Caki2 (cell line): Measurements from ENCODE around the gene INSYN2B. TPM values are rescaled to one million over a fixed set of nuclear protein-coding genes. Genes with fewer than 3 reads are reported as not detected.

Source experiments
- DNase-seq: peaks from one replicate; pipeline ENCODE4 v3.0.0-alpha.2; 2015; ENCODE audit warnings: low read depth
- in situ Hi-C: cut with HindIII; loops from 2 replicates; pipeline ENCODE4 v1.10.0; 2016; ENCODE audit warnings: low sequenced_read_pairs, low pct_unique_long_range_greater_than_20kb, mixed read lengths
- total RNA-seq: library from RNA; depleted of rRNA; stranded (reverse); fragments of >200 nt; shearing (Covaris generic); gene quantifications from 2 replicates; pipeline ENCODE4 v1.2.3, GENCODE V29; 2014; ENCODE audit warnings: low replicate concordance

INSYN2B gene
- total RNA-seq, 1 experiment from 2014 or later, result 4.9 TPM

DNA sequence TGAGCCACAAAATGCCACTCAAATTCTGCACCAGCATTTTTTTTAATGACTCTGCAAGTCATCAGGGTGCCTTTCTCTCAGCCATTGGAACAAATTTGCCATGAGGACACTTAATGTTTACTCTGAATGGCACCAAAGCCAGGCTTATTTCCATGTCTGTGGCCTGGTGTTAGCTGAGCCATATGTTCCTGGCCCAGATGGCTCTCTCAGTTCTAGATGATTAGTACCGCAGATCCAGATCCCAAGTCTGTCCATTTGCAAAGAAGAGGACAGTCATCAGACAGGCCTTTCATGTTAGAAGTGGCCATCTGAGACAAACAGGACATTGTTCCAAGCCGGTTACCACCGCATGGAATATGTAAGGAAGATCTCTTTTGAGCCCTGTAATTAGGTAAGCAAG is 70.3 kb downstream of the INSYN2B start:
- in situ Hi-C loops, result no loop called here
- DNase-seq, result no peak

DNA sequence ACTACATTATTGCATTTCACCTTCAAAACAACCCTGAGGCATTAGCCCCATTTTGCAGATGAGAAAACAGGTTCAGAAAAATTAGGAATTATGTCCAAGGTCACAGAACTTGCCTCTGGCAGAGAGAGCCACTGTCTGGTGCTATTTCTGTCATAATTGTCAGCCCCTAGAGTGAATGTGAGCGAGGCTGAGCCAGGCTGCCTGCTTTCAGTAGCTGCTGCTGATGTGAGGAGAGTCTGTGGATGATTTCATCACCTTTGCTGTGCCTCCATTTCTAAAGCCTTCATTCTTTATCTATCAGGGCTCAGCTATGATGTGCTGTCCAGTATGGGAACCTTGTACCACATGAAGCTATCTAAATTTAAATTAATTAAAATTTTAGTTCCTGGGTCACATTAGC is 71.4 kb downstream of the INSYN2B start:
- in situ Hi-C loops, result no loop called here
- no peak for DNase-seq

DNA sequence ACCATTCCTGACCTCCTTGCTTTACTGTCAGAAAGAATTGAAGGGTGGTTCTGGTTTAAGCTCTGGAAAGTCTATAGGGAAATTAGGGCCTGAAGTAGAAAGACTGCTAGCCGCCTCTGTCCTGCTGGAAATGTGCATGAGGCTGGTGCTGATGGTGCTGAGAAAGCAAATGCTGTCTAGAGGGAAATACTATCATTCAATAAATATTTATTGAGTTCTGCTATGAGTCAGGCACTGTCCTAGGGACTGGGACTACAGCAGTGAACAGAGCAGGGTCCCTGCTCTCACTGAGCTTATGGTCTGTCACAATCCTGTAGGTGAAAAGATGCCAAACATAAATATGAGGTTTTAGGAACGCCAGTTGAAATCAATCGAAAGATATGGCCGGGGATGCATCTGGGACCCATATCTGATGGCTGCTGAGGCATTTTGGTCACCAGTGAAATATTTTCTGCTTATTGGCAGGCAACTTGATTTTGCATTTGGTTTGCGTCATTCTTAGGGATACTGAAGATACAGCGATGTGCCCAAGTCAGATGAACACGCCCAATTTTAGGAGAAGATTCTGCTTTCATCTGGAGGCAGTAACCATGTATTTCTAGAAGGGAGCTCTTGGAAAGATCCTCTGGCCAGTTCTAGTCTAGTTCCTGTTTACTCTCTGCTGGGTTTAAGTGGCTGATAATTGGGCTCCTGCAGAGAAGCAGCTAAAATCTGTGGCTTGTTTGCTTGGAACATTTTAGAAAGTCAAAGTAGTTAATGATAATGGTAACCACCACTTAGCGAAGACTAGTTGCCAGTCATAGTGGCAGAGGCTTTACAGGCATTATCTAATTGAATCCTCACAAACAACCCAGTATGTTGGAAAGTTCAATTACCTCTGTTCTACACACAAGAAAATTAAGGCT is 73.3 kb downstream of the INSYN2B start:
- DNase-seq, result no peak
- in situ Hi-C loops, result no loop called here

DNA sequence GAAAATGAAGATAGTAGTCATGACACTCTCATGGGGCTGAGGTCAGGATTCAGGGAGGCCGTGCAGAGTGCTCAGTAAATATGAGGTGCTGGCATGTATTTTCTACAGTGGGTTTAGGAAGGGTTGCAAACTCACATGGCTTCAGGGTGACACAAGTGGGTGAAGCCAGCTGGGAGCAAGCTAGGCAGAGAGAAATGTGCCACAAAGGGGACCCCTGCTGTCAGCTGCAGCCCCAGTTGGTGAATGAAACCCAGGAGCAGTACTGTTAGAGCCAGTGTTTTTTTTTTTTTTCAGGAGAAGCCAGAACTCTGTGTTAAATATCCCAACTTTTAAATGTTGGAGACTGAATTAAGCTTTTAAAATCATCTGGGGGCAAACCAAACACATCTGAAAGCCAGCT is 75.3 kb downstream of the INSYN2B start:
- in situ Hi-C loops, result no loop called here

DNA sequence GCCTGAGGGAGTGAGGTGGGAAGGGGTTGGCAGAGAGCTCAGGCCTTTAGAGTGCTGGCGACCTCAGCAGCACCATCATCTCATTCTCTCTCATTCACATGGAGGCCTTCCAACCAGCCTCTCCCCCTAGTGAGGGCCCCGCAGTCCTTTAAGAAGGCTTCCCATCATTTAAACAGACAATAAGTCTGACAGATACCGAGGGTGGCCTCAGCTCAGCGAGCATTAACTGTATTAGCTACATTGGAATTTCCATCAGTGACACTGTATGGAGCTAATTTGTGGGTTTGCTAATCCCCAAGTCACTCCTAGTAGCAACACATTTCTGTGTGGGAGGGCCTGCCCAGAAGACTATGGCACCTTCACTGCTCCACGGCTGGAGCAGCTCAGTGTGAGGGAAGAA is 75.8 kb downstream of the INSYN2B start:
- DNase-seq, result no peak
- in situ Hi-C loops, result no loop called here

More for the DNA sequence above, 75.3 kb downstream of the INSYN2B start:
- DNase-seq, result no peak

DNA sequence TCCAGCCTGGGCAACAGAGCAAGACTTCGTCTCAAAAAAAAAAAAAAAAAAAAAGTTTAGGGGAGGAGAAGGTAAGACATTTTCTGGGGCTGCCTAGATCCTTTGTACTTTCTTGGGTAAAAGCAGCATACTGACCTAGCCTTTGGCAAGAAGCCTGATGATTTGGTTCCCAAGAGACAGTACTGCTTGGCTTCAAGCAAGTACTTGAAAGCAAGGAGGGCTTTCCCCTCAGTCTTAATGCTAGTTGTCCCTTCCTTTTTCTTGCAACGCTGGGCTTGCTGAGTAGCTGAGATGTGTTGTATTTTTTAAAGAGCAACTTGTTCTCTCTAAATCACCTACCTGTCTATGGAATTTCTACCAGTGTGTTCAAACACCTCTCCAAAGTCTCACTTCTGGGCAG is 76.2 kb downstream of the INSYN2B start:
- no peak for DNase-seq
- in situ Hi-C loops, result no loop called here

DNA sequence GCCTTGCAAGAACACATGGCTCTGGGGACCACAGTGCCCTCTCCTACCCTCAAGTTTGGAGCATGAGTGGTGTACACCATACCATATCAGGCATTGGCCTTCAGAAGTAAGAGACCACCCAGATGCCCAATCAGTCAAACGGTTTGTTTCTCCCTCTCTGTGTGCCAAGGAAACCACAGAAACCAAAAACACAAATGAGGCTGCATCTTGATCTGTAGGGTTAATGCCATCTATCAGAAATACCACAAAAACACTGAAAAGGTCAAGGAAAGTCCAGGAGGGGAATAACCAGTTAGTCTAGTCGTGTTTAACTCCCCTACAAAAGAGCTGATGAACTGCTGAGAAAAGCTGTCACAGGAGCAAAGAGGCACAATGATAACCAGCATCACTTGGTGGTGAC is 78.4 kb downstream of the INSYN2B start:
- DNase-seq, result no peak
- in situ Hi-C loops, result no loop called here

DNA sequence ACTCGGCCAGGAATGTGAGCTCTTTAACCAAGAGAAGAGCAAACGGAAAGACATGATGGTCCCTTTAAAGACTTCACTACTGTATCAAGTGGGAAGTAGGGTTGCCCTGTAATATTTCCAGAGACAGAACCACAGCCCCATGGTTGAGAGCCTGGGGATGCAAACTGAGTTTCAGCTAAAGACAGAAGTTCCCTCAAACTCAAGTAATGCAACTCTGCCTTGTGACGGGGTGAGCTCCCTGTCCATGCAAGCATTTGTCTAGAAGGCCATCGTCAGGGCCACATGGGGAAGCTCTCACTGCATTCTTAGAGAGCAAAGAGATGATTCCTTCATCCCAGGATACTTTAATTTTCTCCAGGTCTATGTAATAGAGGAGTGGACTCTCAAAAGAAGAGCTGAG is 82.8 kb downstream of the INSYN2B start:
- no peak for DNase-seq
- in situ Hi-C loops, result no loop called here

DNA sequence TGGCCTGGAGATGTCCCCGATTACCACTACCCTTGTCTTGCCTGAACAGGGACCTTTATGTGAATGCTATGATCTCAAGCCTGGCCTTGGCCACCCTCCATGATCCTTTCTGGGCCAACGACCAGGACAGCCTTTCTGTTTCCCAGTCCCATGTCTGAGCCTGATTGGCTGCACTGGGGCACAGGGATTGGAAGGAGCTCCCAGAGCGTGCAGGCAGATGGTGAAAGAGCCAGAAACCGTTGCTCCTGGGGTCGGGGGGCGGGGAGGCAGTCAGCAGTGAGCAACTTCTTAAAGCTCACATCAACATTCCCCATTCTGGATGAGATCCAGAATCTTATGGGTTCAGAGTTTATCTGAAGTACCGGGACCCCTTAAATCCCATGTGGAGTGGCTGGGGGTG is 84.4 kb downstream of the INSYN2B start:
- in situ Hi-C loops, result no loop called here
- no peak for DNase-seq

DNA sequence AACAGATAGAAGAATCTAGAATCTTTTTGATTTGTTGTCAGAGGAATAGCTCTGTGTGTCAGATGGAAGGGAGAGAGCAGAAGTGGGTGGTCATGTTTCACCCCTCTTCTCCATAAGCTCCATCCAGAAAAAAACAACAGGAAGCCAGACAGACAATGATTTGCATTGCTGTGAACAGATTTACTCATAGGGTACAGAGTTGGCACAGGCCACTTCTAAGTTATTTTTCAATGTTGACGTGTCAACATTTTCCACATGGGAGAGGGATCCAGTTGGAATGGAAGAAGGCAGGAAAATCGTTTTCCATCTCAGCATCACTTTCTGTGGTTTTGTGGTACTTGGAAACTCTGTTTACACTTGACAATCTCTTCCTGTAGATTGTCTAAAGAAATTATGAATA is 86.7 kb downstream of the INSYN2B start:
- no peak for DNase-seq
- in situ Hi-C loops, result no loop called here

DNA sequence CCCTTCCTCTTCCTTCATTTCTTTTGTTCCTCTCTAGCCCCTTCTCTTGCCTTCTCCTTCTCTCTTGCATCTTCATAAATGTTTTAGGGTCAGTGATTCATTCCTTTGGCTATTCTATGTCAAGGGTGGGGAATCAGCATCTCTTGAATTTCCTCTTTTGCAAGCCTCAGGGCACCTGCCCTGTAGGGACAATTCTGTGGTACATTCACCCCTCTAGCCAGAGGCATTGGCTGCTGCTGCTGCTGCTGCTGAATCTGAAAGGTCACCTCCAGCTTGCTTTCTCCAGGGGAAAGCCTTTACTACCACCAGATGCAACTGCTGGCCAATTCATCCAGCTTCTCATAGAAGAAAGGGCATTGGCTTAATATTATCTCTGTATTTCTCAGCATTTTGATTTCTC is 87.3 kb downstream of the INSYN2B start:
- no peak for DNase-seq
- in situ Hi-C loops, result no loop called here

DNA sequence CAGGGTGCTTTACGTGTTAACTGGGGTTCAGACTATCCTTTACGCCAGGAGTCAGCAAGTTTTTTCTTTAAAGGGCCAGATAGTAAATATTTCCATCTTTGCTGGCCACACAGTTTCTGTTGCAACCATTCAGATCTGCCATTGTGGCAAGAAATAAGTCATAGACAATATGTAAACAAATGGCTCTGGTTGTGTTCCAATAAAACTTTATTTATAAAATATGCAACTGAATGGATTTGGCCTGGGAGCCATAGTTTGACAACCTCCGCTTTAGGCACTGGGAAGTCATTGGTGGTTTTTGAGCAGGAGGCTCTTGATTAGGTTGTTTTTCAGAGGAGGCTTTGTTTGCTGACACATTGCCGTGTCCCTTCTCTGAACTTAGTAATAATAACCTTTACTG is 90.7 kb downstream of the INSYN2B start:
- no peak for DNase-seq
- in situ Hi-C loops, result no loop called here

DNA sequence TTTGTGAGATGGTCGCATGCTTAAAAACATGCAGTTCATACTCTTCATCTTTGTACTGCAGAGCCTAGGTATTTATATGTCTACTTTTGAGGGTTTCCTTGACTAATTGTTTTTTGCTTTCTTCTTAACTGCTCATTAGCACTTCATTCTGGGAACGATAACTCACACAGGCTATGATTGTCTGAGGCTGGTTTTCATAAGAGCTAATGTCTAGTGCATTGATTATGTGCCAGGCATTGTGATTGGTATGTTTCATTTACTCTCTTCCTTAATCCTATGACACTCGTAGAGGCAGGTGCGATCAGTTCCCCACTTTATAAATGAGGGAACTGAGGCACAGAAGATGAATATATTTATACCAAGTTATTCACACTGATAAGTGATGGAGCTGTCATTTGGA is 93.6 kb downstream of the INSYN2B start:
- DNase-seq, result no peak
- in situ Hi-C loops, result no loop called here

DNA sequence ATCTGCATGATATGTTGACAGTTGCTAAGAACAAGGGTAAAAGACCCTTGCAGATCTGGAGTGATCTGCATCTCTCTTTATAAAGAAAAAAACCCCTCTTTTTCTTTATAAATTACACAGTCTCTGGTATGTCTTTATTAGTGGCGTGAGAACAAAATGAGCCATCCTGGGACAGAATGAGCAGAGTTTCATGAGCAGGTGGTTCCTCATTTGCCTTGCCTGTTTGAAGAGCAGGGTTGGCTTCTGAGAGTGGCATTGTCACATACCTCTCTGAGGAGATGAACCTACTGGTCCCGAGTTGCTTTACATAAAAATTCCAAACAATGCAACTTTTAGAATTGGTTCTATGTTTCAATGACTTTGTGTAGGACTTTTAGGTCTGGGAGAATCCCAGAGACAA is 94.3 kb downstream of the INSYN2B start:
- no peak for DNase-seq
- in situ Hi-C loops, result no loop called here

DNA sequence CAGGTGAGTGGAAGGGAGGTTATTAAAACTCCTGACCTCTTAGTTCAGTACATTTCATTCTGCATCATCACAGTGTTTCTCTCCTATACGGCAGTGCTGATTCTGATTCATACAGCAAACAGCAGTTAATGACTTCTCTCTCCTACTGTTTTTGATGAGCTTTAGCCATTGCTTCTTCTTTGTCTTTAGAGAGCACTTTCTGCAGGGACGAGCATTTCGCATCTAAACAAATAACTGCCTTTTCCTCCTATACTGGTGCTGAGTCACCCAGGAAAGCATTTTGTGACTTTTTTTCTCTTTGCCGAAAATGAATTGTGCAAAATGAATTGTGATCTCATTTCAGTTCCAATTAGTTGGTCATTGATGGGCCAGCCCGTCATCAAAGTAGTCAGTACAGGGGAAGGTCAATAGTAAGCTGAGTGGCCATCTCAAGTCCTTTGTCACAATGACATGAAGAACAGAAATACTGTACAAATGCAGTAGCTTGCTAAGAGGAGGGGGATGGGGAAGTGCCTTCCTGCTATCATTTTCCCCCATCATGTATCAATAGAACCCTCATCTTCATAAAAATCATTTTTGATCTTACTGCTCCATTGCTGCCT is 98.5 kb downstream of the INSYN2B start:
- no peak for DNase-seq
- in situ Hi-C loops, result no loop called here

DNA sequence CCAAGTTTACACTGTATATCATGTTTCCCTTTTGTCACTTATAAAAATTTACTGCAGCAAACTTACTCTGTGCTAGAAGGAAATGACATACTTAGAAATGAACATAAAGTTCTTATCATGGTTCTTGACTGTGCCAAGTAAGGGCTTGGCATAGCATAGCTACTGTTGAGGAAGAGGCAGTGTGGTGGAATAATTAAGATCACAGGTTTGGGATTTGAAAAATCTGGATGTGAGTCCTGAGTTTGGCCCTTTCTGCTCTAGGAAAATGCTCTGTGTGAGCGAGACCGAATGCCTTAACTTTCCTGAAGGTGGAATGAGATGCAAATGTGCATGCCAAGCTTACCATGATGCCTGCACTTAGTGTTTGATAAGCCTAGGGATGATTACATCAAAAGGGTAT is 99.5 kb downstream of the INSYN2B start:
- no peak for DNase-seq
- in situ Hi-C loops, result no loop called here

DNA sequence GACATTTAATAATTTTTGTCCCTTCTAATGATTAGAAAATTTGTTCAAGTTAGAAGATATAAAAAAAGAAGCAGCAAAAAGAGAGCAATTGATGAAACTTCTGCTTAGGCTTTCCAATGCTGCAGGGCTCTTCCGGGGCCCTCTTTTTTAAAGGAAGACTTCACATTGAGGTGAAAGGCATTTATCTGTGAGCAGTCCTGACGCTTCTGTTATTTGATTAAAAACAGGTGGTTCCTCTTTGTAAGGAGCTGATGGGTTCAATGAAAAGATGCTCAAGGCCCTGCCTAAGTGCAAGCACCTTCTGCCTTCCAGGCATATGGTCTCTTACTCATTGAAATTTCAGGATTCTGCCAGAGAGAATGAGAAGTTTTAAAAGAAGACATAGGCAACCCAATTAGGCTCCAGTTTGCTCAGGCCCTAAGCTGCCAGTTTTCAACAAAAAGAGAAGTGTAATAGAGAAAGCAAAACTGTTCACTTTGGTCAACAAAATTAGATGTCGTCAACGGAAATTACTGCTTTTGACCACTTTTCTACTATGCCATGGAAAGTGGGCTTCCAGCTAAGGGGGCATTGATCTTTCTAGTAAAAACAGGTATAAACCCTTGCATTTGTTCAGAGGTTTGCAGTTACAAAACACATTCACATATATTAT is 100.2 kb downstream of the INSYN2B start:
- in situ Hi-C loops, result no loop called here
- no peak for DNase-seq

DNA sequence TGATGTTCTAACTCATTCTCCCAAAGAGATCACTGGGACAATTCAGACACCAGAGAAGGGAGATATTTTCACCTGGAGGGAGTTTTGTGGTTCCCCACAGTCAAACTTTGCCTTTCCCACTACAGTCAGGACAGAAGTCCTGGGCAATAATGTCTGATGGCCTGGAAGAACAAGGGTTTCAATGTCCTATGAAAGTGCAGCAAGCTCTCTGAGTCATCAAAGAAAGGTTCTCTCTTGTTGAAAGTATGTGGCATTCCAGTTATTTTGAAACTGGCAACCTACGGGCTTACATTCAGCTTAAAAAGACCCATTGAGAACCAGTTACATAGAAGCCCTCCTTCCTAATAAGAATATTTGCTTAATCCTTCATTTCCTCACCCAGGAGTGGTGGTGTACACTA is 103.9 kb downstream of the INSYN2B start:
- DNase-seq, result no peak
- in situ Hi-C loops, result no loop called here

DNA sequence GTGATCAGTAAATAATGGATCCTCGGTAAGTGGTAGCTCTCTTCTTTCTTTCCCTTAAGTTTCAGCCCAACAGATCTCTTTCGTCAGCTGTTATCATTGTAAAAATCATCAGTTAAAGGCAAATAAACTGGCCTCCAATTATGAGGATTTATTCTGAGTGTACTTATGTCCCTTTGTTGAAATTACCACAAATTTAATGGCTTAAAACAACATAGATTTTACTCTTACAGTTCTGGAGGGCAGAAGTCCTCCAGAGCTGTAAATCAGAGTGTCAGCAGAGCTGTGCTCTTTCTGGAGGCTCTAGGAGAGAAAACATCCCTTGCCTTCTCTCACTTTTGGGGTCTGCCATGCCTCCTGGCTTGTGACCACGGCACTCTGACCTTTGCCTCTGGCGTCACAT is 104.6 kb downstream of the INSYN2B start:
- in situ Hi-C loops, result no loop called here
- DNase-seq, result no peak
